Measurements from ENCODE around the gene VSX1.
A peak's percentile ranks its signal among the peaks of the same experiment; 100 is the strongest.

Gene VSX1

GRCh38 chr20:25087186-25087929 lies 5.4 kb upstream of the VSX1 start:
- no peak for DNase-seq

GRCh38 chr20:25085756-25086495 lies 4.0 kb upstream of the VSX1 start:
- no peak for DNase-seq

GRCh38 chr20:25084626-25085187 lies 2.8 kb upstream of the VSX1 start:
- DNase-seq, result no peak

- DNase-seq, result peak; percentile 36
These were observed 2.1 kb upstream of the VSX1 start for GRCh38 chr20:25083773-25084625.

- no peak for DNase-seq
These were observed 1.3 kb upstream of the VSX1 start for GRCh38 chr20:25083141-25083772.

- DNase-seq, result no peak
These were observed 545 bp upstream of the VSX1 start for GRCh38 chr20:25082498-25082873.

GRCh38 chr20:25081065-25081729 lies 744 bp downstream of the VSX1 start:
- no peak for DNase-seq

- DNase-seq, result no peak
These were observed 2.8 kb downstream of the VSX1 start for GRCh38 chr20:25079171-25079570.

GRCh38 chr20:25078662-25079061 lies 3.3 kb downstream of the VSX1 start:
- no peak for DNase-seq

GRCh38 chr20:25077610-25078169 lies 4.3 kb downstream of the VSX1 start:
- no peak for DNase-seq

- peak; percentile 89 for DNase-seq
These were observed 5.0 kb downstream of the VSX1 start for GRCh38 chr20:25076731-25077609.

GRCh38 chr20:25076201-25076600 lies 5.7 kb downstream of the VSX1 start:
- no peak for DNase-seq

GRCh38 chr20:25073544-25073943 lies 8.4 kb downstream of the VSX1 start:
- DNase-seq, result no peak

- no peak for DNase-seq
These were observed 9.6 kb downstream of the VSX1 start for GRCh38 chr20:25072226-25072811.

- DNase-seq, result no peak
These were observed 10.2 kb downstream of the VSX1 start for GRCh38 chr20:25071734-25072133.

- no peak for DNase-seq
These were observed 11.0 kb downstream of the VSX1 start for GRCh38 chr20:25070821-25071473.

GRCh38 chr20:25067102-25067987 lies 14.6 kb downstream of the VSX1 start:
- DNase-seq, result no peak

GRCh38 chr20:25066386-25066785 lies 15.6 kb downstream of the VSX1 start:
- DNase-seq, result peak; percentile 50

All from NCI-H1105 treated with DMSO at 0.1 percent for 48 hours (cell line).